Body of pancreas (tissue), 4 donors: ENCODE data around the gene SYK. TPM values are rescaled to one million over a fixed set of nuclear protein-coding genes. Genes with fewer than 3 reads are reported as not detected.

ENCODE experiments used
- ATAC-seq: fragments of 150-250 bp; one replicate; pipeline ENCODE4 v1.9.1; 2016
- DNase-seq, 4 donors: peaks; one replicate each; pipeline ENCODE4 v3.0.0-alpha.2; 2019
- H3K27ac ChIP-seq, 4 donors: fragments of 200-600 bp; sonication (generic); 1 replicate in 3 of 4; 2 replicates in 1 of 4; pipeline versions ENCODE4 v1.5.1 to v1.6.1; 2016 to 2019; ENCODE audit warnings: mild to moderate bottlenecking in 1 of 4, mixed read lengths in 1 of 4, moderate library complexity in 1 of 4
- H3K27me3 ChIP-seq, 2 donors: fragments of 200-600 bp; sonication (generic); one replicate each; pipeline ENCODE4 v1.6.0; 2016; ENCODE audit warnings: mild to moderate bottlenecking in 1 of 2
- H3K36me3 ChIP-seq, 2 donors: fragments of 200-600 bp; sonication (generic); replicated peaks in 1 of 2; 2 replicates each; pipeline ENCODE4 v1.5.1; 2016; ENCODE audit warnings: low read depth in 2 of 2; ENCODE audit not compliant: insufficient read depth in 1 of 2
- H3K4me1 ChIP-seq: fragments of 200-600 bp; sonication (generic); one replicate; pipeline ENCODE4 v1.6.0; 2016
- H3K4me3 ChIP-seq, 2 donors: fragments of 200-600 bp; sonication (generic); 1 replicate in 1 of 2; 2 replicates in 1 of 2; pipeline ENCODE4 v1.5.1; 2016 to 2019
- H3K9me3 ChIP-seq, 3 donors: fragments of 200-600 bp; sonication (generic); 1 replicate in 2 of 3; 2 replicates in 1 of 3; pipeline ENCODE4 v1.5.1; 2016
- CTCF ChIP-seq, 7 experiments: fragments of 450-650 bp in 4 of 7; fragments of 200-600 bp in 3 of 7; sonication (generic) in 3 of 7; IDR thresholded peaks; one replicate each; pipeline ENCODE4 v1.5.1; 2016 to 2019; ENCODE audit warnings: antibody characterized with exemption in 7 of 7
- POLR2A ChIP-seq, 3 donors: fragments of 450-650 bp; IDR thresholded peaks; one replicate each; pipeline ENCODE4 v1.6.1; 2016; ENCODE audit warnings: antibody characterized with exemption in 3 of 3, mild to moderate bottlenecking in 2 of 3
- WGBS, 2 donors: methylation state at CpG; one replicate each; pipeline ENCODE4 v1.1.5; 2017; 5-methylcytosine and 5-hydroxymethylcytosine counted together
- intact Hi-C: fragments of 100-400 bp; cut with DNase I; formaldehyde crosslinking; loops from one replicate; pipeline ENCODE4 v1.15.1; 2023
- total RNA-seq, 2 donors: library from RNA; depleted of rRNA; stranded (reverse); fragments of >200 nt; gene quantifications; one replicate each; pipeline ENCODE4 v1.1.0, GENCODE V29; 2016

The SYK gene
- total RNA-seq, 2 donors from 2014 or later: 10.5 to 11.2 TPM

GRCh38 chr9:90893706-90894105 is 92.1 kb downstream of the SYK start:
- Histone ChIP-seq H3K27me3 (no peaks in the 10 kb centered on the region), H3K4me1 (no peaks in the 10 kb centered on the region), H3K9me3 (no peaks in the 10 kb centered on the region), H3K4me3 (no peak overlapping the region), H3K27ac (no peak overlapping the region), H3K36me3 (peaks cover 0 to 4% of the 10 kb centered on the region in 2 donors)
- no peak for ATAC-seq
- intact Hi-C loops: no loop called here
- 87 to 88% methylated on average over 1 to 4 of the region's 4 CpGs for WGBS, 2 donors
- no peak for DNase-seq
- no peak for TF ChIP-seq CTCF (IDR thresholded peaks at IDR 0.05)
- no peak for TF ChIP-seq POLR2A (IDR thresholded peaks at IDR 0.05)

DNA sequence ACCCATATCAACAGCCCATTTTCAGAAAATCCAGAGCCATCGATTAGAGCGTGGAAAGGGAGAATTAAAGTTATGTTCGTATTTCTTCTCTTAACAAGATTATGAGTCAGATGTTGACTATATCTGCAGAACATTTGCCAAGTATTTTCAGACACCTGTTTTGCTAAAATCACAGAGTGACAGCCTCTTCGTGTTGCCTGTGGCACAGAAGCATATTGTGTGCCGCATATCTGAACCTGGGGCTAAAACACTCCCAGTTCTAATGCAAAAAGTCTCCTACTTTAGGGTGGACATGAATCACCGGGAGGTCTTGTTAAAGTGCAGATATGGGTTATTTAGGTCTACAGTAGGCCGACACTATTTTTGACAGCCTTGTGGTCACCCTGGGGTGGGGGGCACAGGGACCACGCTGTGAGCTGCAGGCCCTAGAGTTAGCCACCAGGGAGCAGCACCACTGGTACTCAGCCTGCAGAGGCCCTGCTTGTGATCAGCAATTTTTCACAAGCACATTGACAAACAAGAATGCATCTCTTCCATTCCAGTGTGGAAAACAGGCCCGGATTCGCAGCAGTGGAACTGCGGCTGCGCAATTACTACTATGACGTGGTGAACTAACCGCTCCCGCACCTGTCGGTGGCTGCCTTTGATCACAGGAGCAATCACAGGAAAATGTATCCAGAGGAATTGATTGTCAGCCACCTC is 93.5 kb downstream of the SYK start:
- Histone ChIP-seq H3K9me3 (no peaks in the 10 kb centered on the region), H3K36me3 (no peaks in the 10 kb centered on the region), H3K4me3 (no peak overlapping the region), H3K27ac (no peak overlapping the region), H3K4me1 (no peaks in the 10 kb centered on the region), H3K27me3 (no peaks in the 10 kb centered on the region)
- intact Hi-C loops: no loop called here
- DNase-seq (no peak), ATAC-seq (no peak)
- 80 to 91% methylated on average over 15 to 16 of the region's 16 CpGs for WGBS, 2 donors
- TF ChIP-seq POLR2A (IDR thresholded peaks at IDR 0.05): no peak
- peak in 5 of 7 experiments; percentile 11 to 28 (median 21) for TF ChIP-seq CTCF (IDR thresholded peaks at IDR 0.05)

DNA sequence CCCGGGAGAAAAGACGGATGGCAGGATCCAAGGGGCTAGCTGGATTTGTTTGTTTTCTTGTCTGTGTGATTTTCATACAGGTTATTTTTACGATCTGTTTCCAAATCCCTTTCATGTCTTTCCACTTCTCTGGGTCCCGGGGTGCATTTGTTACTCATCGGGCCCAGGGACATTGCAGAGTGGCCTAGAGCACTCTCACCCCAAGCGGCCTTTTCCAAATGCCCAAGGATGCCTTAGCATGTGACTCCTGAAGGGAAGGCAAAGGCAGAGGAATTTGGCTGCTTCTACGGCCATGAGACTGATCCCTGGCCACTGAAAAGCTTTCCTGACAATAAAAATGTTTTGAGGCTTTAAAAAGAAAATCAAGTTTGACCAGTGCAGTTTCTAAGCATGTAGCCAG is 94.2 kb downstream of the SYK start:
- Histone ChIP-seq H3K4me1 (no peaks in the 10 kb centered on the region), H3K27ac (no peak overlapping the region), H3K27me3 (no peaks in the 10 kb centered on the region), H3K36me3 (no peaks in the 10 kb centered on the region), H3K9me3 (no peaks in the 10 kb centered on the region), H3K4me3 (no peak overlapping the region)
- intact Hi-C loops: no loop called here
- DNase-seq (no peak), ATAC-seq (no peak)
- WGBS, 2 donors: 83 to 85% methylated on average over 7 of the region's 7 CpGs
- TF ChIP-seq CTCF (IDR thresholded peaks at IDR 0.05) (no peak), POLR2A (IDR thresholded peaks at IDR 0.05) (no peak)

DNA sequence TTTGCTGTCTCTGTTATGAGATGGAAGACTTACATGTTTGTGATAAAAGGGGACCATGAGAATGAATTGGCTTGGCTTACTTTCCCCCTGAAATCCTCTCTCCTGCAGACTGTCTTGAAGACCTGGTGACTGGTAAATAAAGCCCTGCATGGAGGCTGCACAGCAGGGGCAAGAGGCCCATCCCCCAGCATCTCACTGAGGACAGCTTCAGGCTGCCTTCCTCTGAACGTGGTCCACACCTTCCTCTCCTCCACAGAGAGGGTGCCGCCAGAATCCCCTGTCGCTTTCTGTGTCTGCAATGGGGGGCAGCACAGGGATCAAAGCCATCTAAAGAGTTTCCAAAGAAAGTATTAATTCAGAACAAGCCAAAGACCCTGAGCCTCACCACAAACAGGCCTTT is 94.6 kb downstream of the SYK start:
- no peak overlapping the region for H3K27ac ChIP-seq
- no peak overlapping the region for H3K4me3 ChIP-seq
- DNase-seq (no peak), ATAC-seq (no peak)
- H3K36me3 ChIP-seq: no peaks in the 10 kb centered on the region
- intact Hi-C loops: no loop called here
- H3K27me3 ChIP-seq: no peaks in the 10 kb centered on the region
- H3K4me1 ChIP-seq: no peaks in the 10 kb centered on the region
- TF ChIP-seq CTCF (IDR thresholded peaks at IDR 0.05) (no peak), POLR2A (IDR thresholded peaks at IDR 0.05) (no peak)
- 88 to 90% methylated on average over 3 of the region's 3 CpGs for WGBS, 2 donors
- H3K9me3 ChIP-seq: no peaks in the 10 kb centered on the region

GRCh38 chr9:90898228-90898627 is 96.6 kb downstream of the SYK start:
- H3K27me3 ChIP-seq: no peaks in the 10 kb centered on the region
- no peak overlapping the region for H3K4me3 ChIP-seq
- ATAC-seq: no peak
- intact Hi-C loops: no loop called here
- WGBS, 2 donors: 75 to 80% methylated on average over 3 of the region's 3 CpGs
- no peak for TF ChIP-seq CTCF (IDR thresholded peaks at IDR 0.05)
- H3K27ac ChIP-seq: no peak overlapping the region
- DNase-seq: no peak
- no peaks in the 10 kb centered on the region for H3K4me1 ChIP-seq
- H3K9me3 ChIP-seq: peaks cover 0 to 11% (median 0%) of the 10 kb centered on the region in 3 donors
- no peaks in the 10 kb centered on the region for H3K36me3 ChIP-seq
